Measurements from ENCODE around the gene NCOA7.
"Not testable (repeated sequence)": the region's sequence is repeated elsewhere in the genome, so short reads cannot be mapped to it uniquely, and the experiment has no call there.

Gene NCOA7

GRCh38 chr6:125753218-125753936 is 37.4 kb upstream of the NCOA7 start:
- peak; percentile 31 for DNase-seq (ENCODE audit: low read depth)

DNA sequence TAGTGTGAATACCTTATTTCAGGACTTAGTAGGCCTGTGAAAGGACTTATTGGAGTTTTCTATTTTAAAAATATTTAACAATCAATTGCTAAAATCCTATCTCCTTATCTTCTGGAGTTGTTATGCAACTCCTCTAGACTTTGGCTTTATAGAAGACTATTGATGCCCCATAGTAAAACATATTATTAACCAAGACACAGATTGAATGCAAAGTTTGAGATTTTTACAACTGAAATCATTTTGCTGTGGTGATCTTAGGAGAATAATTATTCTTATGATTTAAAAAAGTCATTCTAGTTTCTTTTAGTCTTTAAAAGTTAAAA is 36.9 kb upstream of the NCOA7 start:
- DNase-seq (ENCODE audit: low read depth), result no peak

DNA sequence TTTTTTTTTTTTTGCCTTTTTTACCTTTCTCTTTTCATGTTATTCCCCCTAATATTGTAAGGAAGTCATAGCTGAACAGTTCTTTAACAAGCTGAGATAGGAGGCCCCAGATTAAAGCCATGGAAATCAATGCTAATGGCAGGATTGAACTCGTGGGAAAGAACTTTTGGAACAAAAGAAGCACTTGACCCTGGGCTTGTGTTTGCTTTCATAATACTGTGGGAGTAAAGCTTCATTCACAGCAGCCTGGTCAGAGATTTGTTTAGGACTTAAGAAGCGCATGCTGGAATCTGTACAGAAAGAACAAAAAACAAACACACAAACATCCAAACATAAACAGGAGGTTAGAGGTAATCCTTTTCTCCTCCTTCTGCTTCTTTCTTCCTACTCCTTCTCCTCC is 36.2 kb upstream of the NCOA7 start:
- no peak for DNase-seq (ENCODE audit: low read depth)

DNA sequence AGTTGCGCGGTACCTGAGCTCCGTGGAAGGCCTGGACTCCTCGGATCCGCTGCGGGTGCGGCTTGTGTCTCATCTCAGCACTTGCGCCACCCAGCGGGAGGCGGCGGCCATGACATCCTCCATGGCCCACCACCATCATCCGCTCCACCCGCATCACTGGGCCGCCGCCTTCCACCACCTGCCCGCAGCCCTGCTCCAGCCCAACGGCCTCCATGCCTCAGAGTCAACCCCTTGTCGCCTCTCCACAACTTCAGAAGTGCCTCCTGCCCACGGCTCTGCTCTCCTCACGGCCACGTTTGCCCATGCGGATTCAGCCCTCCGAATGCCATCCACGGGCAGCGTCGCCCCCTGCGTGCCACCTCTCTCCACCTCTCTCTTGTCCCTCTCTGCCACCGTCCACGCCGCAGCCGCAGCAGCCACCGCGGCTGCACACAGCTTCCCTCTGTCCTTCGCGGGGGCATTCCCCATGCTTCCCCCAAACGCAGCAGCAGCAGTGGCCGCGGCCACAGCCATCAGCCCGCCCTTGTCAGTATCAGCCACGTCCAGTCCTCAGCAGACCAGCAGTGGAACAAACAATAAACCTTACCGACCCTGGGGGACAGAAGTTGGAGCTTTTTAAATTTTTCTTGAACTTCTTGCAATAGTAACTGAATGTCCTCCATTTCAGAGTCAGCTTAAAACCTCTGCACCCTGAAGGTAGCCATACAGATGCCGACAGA is 31.4 kb upstream of the NCOA7 start:
- no peak for DNase-seq (ENCODE audit: low read depth)

GRCh38 chr6:125759959-125760457 is 30.8 kb upstream of the NCOA7 start:
- no peak for DNase-seq (ENCODE audit: low read depth)

DNA sequence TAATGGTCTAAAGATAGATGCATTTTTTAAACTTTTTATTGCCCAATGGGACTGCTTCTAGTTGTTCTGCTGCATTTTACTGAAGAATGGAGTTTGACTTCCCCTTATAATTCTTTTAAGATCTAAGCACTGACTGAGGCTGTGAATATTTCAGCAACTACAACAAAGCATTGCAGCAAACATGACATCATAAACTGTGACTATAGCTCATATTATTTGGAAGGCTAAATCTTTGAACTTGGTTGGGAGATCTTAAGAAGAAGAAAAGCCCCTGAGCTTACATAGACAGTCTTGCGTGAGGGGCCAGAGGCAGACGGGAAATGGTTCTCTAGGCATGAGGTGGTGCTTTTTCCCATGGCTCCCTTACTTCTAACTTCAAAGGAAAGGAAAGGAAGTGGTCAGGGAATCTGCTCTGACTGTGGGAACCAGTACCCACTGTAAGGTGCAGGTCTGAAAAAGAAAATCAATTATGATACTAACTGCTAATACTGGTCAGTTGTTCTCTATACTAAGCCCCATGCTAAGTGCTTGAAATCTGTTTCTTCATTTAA is 26.6 kb upstream of the NCOA7 start:
- no peak for DNase-seq (ENCODE audit: low read depth)

DNA sequence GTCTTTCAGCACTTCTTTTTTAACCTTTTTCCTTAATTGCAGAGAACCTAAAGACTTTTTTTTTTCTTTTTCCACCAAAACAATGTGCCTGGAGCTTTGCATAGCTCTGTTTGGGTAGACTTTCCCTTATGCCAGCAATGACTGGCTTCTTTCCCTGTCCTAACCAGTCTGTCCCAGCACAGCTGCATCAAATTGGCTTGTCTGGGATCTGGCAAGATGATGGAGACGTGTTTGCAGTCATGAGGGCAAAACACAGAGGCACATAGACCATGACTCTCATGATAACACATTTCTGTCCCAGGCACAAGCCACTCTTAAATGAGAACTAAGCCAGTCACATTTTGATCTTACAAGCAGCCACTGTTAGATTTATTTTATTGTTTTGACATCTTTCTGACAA is 24.8 kb upstream of the NCOA7 start:
- no peak for DNase-seq (ENCODE audit: low read depth)

DNA sequence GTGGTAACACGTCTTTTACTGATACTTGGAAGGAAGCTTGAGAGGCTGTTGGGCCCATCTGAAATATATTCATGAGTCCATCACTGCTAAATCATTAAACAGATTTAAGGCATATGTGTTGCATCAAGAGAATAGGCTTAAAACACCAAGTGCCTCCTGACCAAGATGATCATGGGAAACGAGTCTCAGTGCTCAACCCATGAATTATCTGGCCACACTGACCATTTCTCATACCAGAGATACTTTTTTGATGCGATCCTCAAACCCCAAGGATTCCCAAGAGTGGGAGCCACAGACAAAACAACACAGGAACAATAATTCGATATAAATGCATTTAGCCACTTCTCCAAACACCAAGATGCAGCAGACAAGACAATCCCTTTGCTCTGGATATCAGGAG is 24.1 kb upstream of the NCOA7 start:
- peak; percentile 32 for DNase-seq (ENCODE audit: low read depth)

DNA sequence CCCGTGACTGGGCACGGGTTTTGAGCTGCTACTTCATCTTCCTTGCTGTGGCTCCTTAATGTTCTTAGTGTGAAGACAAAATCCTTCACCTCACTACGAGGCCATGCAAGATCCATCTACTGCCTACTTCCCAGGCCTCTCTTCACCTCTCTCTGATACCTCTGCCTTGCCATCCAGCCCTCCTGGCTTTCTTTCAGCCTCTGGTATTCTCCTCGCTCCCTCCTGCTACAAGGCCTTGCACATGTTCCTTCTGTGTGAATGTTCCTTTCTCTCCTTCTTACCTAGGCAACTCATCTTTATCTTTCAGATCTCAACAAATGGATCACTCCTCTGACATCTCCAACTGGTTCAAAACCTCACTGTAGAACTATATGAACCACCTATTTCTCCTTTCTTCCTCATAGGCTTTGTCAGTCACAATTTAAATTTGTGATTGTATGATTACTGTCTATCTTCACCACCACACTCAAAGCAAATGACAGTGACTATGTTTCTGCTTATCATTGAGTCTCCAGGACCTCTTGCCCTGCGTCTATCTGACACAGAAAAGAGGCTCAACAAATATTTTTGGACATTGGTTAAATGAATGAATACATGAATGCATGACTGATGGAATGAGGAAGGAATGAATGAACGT is 21.5 kb upstream of the NCOA7 start:
- DNase-seq (ENCODE audit: low read depth), result no peak

- peak; percentile 27 for DNase-seq (ENCODE audit: low read depth)
These were observed 17.1 kb upstream of the NCOA7 start for GRCh38 chr6:125773387-125774341.

DNA sequence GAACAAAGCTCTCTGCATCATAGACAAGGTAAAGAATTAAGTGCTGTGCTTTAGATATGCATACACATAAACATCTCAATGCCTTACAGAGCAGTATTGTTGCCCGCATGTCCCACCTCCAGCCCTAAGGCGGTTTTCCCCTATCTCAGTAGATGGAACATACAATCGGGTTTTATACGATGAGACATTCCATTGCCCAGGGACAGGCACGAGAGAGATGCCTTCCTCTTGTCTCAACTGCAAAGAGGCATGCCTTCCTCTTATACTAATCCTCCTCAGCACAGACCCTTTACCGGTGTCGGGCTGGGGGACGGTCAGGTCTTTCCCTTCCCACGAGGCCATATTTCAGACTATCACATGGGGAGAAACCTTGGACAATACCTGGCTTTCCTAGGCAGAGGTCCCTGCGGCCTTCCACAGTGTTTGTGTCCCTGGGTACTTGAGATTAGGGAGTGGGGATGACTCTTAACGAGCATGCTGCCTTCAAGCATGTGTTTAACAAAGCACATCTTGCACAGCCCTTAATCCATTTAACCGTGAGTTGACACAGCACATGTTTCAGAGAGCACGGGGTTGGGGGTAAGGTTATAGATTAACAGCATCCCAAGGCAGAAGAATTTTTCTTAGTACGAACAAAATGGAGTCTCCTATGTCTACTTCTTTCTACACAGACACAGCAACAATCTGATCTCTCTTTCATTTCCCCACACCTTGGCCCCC is 14.5 kb upstream of the NCOA7 start:
- not testable (repeated sequence) for DNase-seq (ENCODE audit: low read depth)

DNA sequence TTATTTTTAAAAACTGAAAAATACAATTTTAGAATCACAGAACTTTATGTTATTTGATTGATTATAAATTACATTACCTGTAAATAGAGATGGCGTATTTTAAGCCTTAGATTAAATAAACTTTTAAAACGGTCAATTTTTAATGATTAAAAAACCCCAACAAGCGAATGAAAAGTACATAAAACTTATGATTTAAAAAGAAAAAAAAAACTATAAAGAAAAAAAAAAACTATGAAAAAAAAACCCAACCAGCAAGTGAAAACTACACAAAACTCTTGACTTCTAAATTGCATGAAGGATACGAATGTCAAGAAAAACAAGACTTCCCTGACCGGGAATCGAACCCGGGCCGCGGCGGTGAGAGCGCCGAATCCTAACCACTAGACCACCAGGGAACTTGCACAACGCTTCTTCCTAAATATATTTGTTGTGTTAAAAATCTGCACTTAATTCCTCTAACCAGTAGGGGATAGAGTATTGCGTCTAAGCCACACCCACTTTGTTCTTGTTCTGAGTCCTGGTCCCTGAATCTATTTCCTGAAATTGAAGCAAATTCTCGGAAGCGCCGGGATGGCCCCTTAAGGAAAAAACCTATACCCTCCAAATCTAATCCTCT is 10.7 kb upstream of the NCOA7 start:
- DNase-seq (ENCODE audit: low read depth), result peak; percentile 93

GRCh38 chr6:125780540-125781313 is 10.0 kb upstream of the NCOA7 start:
- DNase-seq (ENCODE audit: low read depth), result peak; percentile 77

DNA sequence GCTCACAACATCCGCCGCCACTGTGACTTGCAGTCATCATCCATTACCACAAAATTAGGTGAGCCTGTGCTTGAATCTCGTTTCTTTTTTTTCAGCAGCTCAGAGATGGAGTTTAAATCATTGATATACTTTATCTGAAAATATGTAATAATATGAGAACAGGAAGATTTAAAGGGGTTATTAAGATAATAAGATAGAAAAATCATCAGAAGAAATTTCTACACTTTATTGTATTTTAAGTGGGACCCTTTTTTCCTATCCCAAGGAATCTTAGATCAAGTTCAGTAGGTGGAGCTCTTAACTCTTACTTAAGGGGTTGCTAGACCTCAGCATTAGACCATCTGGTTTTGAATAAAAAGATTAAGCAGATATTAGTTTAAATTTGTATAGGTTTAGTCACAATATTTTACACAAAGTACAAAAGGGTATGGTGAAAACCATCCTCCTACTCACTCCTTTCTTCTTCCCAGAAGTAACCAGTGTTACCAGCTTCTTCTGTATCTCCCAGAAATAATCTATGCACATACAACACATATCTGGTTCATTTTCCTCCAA is 9.4 kb upstream of the NCOA7 start:
- peak; percentile 40 for DNase-seq (ENCODE audit: low read depth)

DNA sequence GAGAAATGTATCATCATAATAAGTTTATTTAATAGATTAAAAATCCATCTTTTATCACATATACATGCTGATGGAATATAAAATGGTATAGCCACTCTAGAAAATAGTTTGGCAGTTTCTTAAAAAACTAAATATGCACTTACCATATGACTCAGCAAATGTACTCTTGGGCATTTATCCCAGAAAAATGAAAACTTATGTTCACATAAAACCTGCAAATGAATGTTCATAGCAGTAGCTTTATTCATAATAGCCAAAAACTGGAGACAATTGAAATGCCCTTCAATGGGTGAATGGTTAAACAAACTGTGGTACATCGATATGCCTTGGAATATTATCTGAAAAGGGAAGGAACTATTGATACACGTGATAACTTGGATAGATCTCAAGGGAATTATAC is 6.4 kb upstream of the NCOA7 start:
- peak; percentile 57 for DNase-seq (ENCODE audit: low read depth)

DNA sequence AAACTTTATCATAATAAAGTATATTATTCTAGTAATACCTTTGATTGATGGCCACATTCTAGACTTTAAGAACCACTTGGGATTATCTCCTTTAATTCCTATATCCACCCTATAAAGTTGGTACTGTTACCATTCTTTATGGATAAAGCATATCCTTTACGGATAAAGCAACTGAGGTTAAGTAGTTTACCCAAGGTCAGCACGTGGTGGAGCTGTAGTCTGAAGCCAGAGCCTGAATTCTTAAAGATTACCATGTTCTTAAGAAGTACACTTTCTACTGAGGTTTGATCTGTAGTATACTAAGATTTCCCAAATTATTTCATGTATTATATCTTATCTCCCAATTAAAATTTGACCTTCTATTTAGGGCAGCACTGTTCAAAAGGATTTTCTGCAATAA is 3.0 kb upstream of the NCOA7 start:
- peak; percentile 43 for DNase-seq (ENCODE audit: low read depth)

GRCh38 chr6:125789167-125789566 is 1.6 kb upstream of the NCOA7 start:
- DNase-seq (ENCODE audit: low read depth), result no peak

DNA sequence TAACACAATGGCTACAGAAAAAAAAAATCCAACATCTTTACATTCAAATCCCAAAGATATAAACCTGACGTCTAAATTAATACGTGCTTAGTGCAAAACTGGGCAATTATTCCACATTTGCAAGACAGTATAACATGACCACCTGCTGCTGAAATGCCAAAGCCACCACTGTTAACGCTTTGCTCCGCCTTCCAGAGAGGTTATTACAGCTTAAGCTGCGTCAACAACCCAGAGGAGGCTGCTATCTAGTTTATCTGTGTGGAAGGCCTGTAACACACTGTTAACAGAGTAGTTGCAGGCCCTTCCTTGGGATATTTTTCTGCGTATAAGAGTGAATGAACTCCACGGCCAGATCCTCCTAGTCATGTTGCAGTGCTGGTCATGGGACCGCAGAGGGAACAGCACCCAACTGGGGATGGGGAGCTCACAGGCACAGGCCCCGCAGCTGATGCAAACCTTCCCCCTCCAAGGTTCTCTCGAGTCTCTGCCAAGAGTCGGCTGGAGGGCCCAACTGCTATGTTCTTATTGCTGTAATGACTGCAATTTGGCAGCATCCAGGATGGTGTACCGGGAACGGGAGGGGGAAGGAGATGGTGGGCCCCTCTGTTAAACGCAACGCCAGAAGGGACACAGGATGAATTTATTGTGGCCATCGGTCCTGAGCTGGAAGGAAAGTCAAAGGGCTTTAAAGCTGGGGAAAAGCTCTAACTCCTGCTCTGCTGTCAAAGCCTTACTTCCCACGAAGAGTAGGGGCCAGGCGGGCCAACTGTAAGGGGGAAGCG is 993 bp upstream of the NCOA7 start:
- peak; percentile 47 for DNase-seq (ENCODE audit: low read depth)
